COR-L47 (cell line): ENCODE results near the gene ZIC2.
"Not testable (repeated sequence)": the region's sequence is repeated elsewhere in the genome, so short reads cannot be mapped to it uniquely, and the experiment has no call there.

ENCODE experiments used
- DNase-seq: peaks from one replicate; lab custom pipeline; 2025; lab: John Stamatoyannopoulos, UW

Gene ZIC2

DNA sequence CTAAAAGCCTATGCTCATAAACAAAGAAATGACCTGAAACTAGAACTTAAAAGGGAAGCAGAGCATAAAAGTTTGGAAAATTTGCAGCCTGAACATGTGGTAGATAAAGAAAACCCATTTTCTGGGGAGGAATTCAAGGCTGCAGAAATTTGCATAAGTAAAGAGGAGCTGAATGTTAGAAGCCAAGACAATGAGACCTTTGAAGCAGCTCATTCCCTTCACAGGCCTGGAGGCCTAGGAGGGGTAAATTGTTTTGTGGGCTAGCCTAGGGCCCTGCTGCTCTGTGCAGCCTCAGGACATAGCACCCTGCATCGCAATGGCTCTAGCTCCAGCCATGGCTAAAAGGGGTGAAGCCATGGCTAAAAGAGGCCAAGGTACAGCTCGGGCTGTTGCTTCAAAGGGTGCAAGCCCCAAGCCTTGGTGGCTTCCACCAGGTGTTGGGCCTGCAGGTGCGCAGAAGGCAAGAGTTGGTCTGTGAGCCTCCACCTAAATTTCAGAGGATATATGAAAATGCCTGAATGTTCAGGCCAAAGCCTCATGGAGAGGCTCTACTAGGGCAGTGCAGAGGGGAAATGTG lies 38.3 kb downstream of the ZIC2 start:
- DNase-seq, result no peak

DNA sequence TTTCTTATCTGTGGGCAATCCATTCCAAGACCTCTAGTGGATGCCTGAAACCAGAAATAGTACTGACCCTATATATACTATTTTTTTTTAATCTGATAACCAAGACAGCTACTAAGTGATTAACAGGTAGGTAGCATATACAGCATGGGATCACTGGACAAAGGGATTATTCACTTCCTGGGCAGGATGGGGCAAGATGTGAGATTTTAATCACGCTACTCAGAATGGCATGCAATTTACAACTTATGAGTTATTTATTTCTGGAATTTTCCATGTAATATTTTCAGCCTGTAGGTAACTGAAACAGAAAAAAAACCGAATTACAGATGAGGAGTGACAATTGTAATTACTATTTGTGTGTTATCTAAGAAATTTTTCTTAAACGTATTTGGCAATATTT lies 41.2 kb downstream of the ZIC2 start:
- no peak for DNase-seq

DNA sequence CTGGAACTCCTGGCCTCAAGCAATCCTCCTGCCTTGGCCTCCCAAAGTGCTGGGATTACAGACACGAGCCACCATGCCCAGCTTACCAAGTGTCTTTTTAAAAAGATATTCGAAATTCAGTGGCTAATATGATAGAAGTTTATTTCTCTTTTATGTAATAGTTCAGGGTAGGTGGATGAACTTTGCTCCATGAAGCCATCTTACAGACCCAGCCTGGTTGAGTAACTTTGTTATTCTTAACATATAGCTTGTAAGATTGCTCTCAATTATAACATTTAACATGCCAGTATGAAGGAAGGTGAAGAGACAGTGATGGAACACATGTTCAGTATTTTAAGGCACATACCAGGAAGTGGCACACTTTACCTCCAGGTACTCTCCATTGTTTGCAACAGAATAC lies 42.4 kb downstream of the ZIC2 start:
- no peak for DNase-seq

DNA sequence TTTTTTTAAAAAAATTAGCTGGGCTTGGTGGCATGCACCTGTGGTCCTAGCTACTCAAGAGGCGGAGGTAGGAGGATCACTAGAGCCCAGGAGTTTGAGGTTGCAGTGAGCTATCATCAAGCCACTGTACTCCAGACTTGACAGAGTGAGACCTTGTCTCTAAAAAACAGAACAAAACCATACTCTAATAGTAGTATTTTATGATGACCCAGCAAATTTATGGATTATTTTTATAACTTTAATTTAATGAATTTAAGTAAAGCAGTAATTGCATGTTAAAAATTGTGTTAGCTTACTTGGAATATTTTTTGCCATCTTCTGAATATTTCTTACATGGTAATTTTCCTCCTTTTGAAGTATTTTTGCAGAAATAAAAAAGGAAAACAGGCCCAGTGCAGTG lies 48.3 kb downstream of the ZIC2 start:
- DNase-seq, result no peak

DNA sequence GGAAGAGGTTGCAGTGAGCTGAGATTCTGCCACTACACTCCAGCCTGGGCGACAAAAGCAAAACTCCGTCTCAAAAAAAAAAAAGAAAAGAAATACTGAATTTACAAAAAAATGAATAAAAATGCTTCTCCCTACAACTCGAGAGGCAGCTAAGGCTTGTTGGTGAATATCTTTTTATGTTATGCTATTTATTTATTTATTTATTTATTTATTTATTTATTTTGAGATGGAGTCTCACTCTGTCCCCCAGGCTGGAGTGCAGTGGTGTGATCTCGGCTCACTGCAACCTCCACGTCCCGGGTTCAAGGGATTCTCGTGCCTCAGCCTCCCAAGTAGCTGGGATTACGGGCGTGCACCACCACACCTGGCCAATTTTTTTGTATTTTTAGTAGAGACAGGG lies 51.1 kb downstream of the ZIC2 start:
- not testable (repeated sequence) for DNase-seq

DNA sequence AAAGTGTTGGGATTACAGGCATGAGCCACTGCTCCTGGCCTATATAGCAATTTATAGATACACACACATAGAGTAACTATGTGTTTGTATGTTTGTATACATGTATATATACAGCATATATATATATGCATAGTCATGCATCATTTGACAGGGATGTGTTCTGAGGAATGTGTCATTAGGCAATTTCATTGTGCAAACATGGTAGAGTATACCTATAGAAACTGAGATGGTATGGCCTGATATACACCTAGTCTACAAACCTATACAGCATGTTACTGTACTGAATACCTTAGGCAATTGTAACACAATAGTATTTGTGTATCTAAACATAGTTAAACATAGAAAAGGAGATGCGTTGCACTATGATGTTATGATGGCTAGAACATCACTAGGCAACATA lies 54.4 kb downstream of the ZIC2 start:
- no peak for DNase-seq
